Nephron progenitor cell (in vitro differentiated cells): ENCODE measurements around the gene ZMYND12.

Source experiments
- DNase-seq: peaks from one replicate; pipeline ENCODE4 v3.0.0; 2021
- H3K27ac Mint-ChIP-seq: 2 replicates; pipeline ENCODE4 v1.8.0; 2021; ENCODE audit warnings: mild to moderate bottlenecking, moderate library complexity, mixed read lengths
- H3K27me3 Mint-ChIP-seq: 2 replicates; pipeline ENCODE4 v1.8.0; 2021; ENCODE audit warnings: mild to moderate bottlenecking, low read depth, mixed read lengths; ENCODE audit not compliant: poor library complexity
- H3K36me3 Mint-ChIP-seq: 2 replicates; pipeline ENCODE4 v1.8.0; 2021; ENCODE audit warnings: low read depth, mixed read lengths
- H3K4me1 Mint-ChIP-seq: 2 replicates; pipeline ENCODE4 v1.8.0; 2021; ENCODE audit warnings: mixed read lengths
- H3K4me3 Mint-ChIP-seq: 2 replicates; pipeline ENCODE4 v1.8.0; 2021; ENCODE audit warnings: mild to moderate bottlenecking, moderate library complexity, mixed read lengths
- H3K9me3 Mint-ChIP-seq: 2 replicates; pipeline ENCODE4 v1.8.0; 2021; ENCODE audit warnings: mild to moderate bottlenecking, moderate library complexity, mixed read lengths
- CTCF ChIP-seq: fragments of 200-600 bp; sonication (generic); IDR thresholded peaks from 2 replicates; pipeline ENCODE4 v1.5.0; 2021; ENCODE audit warnings: antibody characterized with exemption

ZMYND12 gene

DNA sequence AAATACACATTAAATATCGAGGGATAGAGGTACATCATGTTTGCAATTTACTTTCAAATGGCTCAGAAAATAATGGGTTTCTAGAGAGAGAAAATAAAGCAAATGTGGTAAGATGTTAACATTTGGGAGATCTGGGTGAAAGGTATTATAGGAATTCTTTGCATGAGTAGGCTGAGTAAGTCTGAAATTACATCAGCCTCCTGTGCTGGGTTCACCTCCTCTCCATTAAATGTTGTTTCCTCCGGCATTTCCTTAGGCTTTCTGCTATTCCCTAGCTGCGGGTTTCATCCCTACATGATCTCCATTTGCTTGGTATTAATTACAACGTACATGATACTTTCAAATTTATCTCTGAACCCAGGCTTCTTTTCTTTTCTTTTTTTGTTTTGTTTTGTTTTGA lies 31.6 kb downstream of the ZMYND12 start:
- Mint-ChIP-seq H3K27ac (no peak overlapping the region), H3K27me3 (peaks cover 11% of the 10 kb centered on the region), H3K36me3 (no peaks in the 10 kb centered on the region), H3K4me3 (no peak overlapping the region), H3K4me1 (peaks cover 46% of the 10 kb centered on the region), H3K9me3 (no peaks in the 10 kb centered on the region)
- DNase-seq, result no peak
- TF ChIP-seq CTCF, result no peak

- H3K36me3 Mint-ChIP-seq, result no peaks in the 10 kb centered on the region
- H3K4me3 Mint-ChIP-seq, result no peak overlapping the region
- no peak for TF ChIP-seq CTCF
- no peaks in the 10 kb centered on the region for H3K9me3 Mint-ChIP-seq
- peaks cover 43% of the 10 kb centered on the region for H3K4me1 Mint-ChIP-seq
- no peak overlapping the region for H3K27ac Mint-ChIP-seq
- no peak for DNase-seq
- peaks cover 11% of the 10 kb centered on the region for H3K27me3 Mint-ChIP-seq
Measured at GRCh38 chr1:42423681-42424080, 32.1 kb downstream of the ZMYND12 start.

DNA sequence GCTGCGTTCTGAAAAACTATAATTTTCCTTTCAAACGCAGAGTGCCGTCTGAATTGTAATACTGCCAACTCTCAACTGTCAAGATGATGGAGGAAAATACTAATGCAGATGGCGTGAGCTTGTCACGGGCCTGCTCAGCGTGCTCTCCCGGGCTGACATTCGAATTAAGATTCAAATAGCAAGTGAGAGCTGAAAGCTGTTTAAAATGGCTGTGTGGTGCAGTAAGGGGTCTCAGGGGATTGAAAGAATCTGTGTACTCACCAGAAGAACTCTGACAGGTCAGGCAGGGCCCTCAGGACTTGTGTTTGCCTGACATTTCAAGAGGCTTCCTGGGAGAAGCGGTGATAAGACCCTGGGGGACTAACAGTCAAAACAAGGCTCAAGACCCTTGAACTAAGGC lies 33.1 kb downstream of the ZMYND12 start:
- Mint-ChIP-seq H3K27me3 (peaks cover 11% of the 10 kb centered on the region), H3K27ac (peak overlapping the region; percentile 25), H3K4me1 (peaks cover 51% of the 10 kb centered on the region), H3K4me3 (no peak overlapping the region), H3K9me3 (no peaks in the 10 kb centered on the region), H3K36me3 (no peaks in the 10 kb centered on the region)
- no peak for TF ChIP-seq CTCF
- no peak for DNase-seq

- peak; percentile 30 for DNase-seq
- H3K27ac Mint-ChIP-seq, result peak overlapping the region; percentile 18
- no peaks in the 10 kb centered on the region for H3K36me3 Mint-ChIP-seq
- TF ChIP-seq CTCF, result no peak
- H3K4me1 Mint-ChIP-seq, result peaks cover 51% of the 10 kb centered on the region
- peak overlapping the region; percentile 52 for H3K4me3 Mint-ChIP-seq
- H3K9me3 Mint-ChIP-seq, result no peaks in the 10 kb centered on the region
- H3K27me3 Mint-ChIP-seq, result peaks cover 11% of the 10 kb centered on the region
Measured at GRCh38 chr1:42420911-42421585, 34.8 kb downstream of the ZMYND12 start.

DNA sequence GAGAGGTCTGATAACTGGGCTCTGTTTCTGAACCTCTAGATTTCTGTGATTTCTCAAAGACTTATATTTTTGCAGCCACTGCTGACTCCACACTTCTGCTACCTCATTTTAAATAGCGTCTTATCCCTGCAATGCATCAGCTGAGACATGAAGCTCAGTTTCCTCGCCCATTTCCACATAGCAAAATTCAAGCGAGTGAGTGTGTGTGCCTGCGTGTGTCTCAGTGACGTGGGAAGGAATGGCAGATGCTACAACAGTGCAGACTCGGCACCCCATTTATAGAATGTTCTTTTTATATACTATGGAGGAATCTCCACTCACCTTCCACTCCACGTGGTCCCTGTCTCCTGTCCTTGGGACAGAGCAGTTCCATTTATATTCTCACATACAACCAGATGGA lies 35.7 kb downstream of the ZMYND12 start:
- no peak overlapping the region for H3K27ac Mint-ChIP-seq
- no peak for TF ChIP-seq CTCF
- H3K27me3 Mint-ChIP-seq, result peaks cover 11% of the 10 kb centered on the region
- no peak overlapping the region for H3K4me3 Mint-ChIP-seq
- H3K36me3 Mint-ChIP-seq, result no peaks in the 10 kb centered on the region
- peaks cover 56% of the 10 kb centered on the region for H3K4me1 Mint-ChIP-seq
- no peak for DNase-seq
- H3K9me3 Mint-ChIP-seq, result no peaks in the 10 kb centered on the region

DNA sequence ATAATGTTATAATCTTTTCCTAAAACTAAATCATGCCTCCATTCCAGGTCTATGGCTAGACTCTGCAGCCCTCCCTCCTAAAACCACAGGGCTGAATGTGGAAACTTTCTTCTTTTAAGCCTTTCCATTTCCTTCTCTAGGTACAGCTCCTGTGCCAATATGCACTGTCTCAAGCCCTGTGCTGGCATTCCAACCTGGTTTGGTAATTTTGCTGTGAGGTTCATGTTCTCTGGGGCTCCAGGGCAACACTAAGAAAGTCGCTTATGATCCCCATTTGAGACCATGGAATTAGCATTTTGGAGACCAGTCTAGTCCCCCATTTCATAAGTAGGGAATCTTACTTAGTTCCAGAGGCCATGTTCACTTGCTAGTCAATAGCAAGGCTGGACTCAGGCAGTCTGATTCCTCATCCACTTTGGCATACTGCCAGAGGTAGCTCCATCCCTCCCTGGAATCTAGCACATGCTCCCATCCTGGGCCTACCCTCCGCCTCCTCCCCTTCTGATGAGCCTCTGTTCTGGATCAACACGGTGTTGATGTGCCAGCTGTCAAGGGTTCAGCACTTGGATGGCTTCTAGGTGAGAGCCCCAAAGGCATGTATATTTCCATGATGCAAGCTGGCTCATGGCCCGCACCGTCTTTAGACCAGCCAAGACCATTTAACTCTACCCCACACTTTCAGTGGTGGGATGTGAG lies 36.5 kb downstream of the ZMYND12 start:
- no peak overlapping the region for H3K27ac Mint-ChIP-seq
- TF ChIP-seq CTCF, result no peak
- no peaks in the 10 kb centered on the region for H3K9me3 Mint-ChIP-seq
- DNase-seq, result no peak
- H3K4me3 Mint-ChIP-seq, result no peak overlapping the region
- peaks cover 3% of the 10 kb centered on the region for H3K27me3 Mint-ChIP-seq
- H3K4me1 Mint-ChIP-seq, result peaks cover 54% of the 10 kb centered on the region
- H3K36me3 Mint-ChIP-seq, result no peaks in the 10 kb centered on the region
